Measurements from ENCODE around the gene MAPK8IP3.
A peak's percentile ranks its signal among the peaks of the same experiment; 100 is the strongest.

Gene MAPK8IP3

DNA sequence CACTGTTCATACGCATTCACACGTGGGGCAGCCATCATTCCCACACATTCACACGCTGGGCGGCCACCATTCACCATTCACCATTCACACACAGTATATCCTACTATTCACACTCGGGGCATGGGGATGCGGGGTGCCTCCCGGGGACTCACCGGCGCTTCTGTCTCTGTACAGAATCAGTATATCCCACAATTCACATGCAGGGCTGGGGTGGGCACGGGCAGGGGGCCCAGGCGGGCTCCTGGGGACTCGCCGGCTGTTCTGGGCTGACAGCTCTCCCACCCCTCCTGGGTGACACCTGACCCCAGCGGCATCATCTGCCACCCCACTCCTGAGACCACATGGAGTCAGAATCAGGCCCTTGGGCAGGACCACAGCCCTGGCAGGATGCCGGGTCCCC, 55.8 kb downstream of the MAPK8IP3 start:
- TF ChIP-seq FOXM1 (IDR thresholded peaks at IDR 0.05; ENCODE audit: borderline replicate concordance, low read depth) (no peak), YY1 (IDR thresholded peaks at IDR 0.05; ENCODE audit: low read depth) (no peak), CEBPB (IDR thresholded peaks at IDR 0.05) (no peak), RAD21 (IDR thresholded peaks at IDR 0.05; ENCODE audit: low read depth) (no peak), EP300 (IDR thresholded peaks at IDR 0.05; ENCODE audit: borderline replicate concordance) (no peak), CREB1 (IDR thresholded peaks at IDR 0.05; ENCODE audit: low read depth) (no peak), TAF1 (IDR thresholded peaks at IDR 0.05; ENCODE audit: low read depth) (no peak), TCF12 (IDR thresholded peaks at IDR 0.05; ENCODE audit: low read depth) (no peak), EGR1 (IDR thresholded peaks at IDR 0.05) (no peak), ZBTB7A (IDR thresholded peaks at IDR 0.05; ENCODE audit: low read depth) (no peak), TEAD4 (IDR thresholded peaks at IDR 0.05) (no peak)
- TF ChIP-seq, protein P1, sequence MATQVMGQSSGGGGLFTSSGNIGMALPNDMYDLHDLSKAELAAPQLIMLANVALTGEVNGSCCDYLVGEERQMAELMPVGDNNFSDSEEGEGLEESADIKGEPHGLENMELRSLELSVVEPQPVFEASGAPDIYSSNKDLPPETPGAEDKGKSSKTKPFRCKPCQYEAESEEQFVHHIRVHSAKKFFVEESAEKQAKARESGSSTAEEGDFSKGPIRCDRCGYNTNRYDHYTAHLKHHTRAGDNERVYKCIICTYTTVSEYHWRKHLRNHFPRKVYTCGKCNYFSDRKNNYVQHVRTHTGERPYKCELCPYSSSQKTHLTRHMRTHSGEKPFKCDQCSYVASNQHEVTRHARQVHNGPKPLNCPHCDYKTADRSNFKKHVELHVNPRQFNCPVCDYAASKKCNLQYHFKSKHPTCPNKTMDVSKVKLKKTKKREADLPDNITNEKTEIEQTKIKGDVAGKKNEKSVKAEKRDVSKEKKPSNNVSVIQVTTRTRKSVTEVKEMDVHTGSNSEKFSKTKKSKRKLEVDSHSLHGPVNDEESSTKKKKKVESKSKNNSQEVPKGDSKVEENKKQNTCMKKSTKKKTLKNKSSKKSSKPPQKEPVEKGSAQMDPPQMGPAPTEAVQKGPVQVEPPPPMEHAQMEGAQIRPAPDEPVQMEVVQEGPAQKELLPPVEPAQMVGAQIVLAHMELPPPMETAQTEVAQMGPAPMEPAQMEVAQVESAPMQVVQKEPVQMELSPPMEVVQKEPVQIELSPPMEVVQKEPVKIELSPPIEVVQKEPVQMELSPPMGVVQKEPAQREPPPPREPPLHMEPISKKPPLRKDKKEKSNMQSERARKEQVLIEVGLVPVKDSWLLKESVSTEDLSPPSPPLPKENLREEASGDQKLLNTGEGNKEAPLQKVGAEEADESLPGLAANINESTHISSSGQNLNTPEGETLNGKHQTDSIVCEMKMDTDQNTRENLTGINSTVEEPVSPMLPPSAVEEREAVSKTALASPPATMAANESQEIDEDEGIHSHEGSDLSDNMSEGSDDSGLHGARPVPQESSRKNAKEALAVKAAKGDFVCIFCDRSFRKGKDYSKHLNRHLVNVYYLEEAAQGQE (IDR thresholded peaks at IDR 0.05; ENCODE audit: low read depth) = no peak
- TF ChIP-seq, protein P2, sequence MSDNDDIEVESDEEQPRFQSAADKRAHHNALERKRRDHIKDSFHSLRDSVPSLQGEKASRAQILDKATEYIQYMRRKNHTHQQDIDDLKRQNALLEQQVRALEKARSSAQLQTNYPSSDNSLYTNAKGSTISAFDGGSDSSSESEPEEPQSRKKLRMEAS (IDR thresholded peaks at IDR 0.05) = no peak
- TF ChIP-seq, protein P3, sequence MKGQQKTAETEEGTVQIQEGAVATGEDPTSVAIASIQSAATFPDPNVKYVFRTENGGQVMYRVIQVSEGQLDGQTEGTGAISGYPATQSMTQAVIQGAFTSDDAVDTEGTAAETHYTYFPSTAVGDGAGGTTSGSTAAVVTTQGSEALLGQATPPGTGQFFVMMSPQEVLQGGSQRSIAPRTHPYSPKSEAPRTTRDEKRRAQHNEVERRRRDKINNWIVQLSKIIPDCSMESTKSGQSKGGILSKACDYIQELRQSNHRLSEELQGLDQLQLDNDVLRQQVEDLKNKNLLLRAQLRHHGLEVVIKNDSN (IDR thresholded peaks at IDR 0.05) = no peak

DNA sequence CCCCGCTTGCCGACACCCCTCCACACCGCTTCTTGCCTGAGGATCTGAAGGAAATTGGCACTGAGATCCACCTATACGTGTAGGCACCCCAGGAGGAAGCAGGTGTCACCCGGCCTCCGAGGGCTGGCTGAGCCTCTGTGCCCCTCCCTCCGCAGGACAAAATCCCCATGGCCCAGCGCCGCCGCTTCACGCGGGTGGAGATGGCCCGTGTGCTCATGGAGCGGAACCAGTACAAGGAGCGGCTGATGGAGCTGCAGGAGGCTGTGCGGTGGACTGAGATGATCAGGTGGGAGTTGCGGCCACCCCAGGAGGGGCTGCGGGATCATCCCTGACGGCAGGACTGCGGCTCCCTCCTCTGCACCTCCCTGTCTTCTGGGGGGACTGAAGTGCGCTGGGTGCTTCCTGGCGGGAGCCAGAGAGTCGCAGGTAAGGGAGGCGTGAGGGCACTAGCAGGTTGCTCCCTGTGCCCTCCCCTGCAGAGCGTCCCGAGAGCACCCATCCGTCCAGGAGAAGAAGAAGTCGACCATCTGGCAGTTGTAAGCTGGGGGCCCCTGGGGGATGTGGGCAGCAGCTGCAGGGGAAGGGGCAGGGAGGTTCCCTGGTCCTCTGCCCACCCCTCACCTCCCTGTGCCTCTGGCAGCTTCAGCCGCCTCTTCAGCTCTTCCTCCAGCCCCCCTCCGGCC, 56.3 kb downstream of the MAPK8IP3 start:
- no peak for TF ChIP-seq RAD21 (IDR thresholded peaks at IDR 0.05; ENCODE audit: low read depth)
- TF ChIP-seq, protein P2 (IDR thresholded peaks at IDR 0.05) = no peak

DNA sequence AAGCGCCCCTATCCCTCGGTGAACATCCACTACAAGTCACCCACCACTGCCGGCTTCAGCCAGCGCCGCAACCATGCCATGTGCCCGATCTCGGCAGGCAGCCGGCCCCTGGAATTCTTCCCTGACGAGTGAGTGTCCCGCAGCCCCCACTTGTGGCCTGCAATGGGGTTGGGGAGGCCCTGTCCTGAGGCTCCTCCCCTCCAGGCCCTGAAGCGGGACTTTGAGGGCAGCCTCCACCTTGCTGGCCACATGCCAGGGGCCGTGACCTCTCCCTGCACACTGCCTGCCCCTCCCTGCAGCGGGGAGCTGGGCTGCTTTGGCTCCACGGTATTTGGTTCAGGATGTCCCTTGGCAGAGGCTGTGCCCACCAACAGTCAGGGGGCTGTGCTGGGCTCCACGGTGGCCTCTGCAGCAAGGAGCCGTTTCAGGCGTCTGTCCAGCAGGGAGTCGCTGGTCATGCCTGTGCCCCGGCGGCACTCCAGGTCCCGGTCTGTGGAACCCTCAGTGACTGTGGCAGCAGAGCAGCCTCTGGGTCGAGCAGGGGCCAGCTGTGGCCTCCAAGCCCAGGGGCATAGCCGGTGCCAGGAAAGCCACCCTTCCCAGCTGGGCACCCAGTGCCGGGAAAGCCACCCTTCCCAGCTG, 57.0 kb downstream of the MAPK8IP3 start:
- TF ChIP-seq, protein P3 (IDR thresholded peaks at IDR 0.05) = no peak
- TF ChIP-seq NFIC (IDR thresholded peaks at IDR 0.05) (peak; percentile 69), RAD21 (IDR thresholded peaks at IDR 0.05; ENCODE audit: low read depth) (no peak), FOXM1 (IDR thresholded peaks at IDR 0.05; ENCODE audit: borderline replicate concordance, low read depth) (no peak), TCF12 (IDR thresholded peaks at IDR 0.05; ENCODE audit: low read depth) (0 out of 2 replicates have a peak, but pooled peaks have one; percentile 16)

DNA sequence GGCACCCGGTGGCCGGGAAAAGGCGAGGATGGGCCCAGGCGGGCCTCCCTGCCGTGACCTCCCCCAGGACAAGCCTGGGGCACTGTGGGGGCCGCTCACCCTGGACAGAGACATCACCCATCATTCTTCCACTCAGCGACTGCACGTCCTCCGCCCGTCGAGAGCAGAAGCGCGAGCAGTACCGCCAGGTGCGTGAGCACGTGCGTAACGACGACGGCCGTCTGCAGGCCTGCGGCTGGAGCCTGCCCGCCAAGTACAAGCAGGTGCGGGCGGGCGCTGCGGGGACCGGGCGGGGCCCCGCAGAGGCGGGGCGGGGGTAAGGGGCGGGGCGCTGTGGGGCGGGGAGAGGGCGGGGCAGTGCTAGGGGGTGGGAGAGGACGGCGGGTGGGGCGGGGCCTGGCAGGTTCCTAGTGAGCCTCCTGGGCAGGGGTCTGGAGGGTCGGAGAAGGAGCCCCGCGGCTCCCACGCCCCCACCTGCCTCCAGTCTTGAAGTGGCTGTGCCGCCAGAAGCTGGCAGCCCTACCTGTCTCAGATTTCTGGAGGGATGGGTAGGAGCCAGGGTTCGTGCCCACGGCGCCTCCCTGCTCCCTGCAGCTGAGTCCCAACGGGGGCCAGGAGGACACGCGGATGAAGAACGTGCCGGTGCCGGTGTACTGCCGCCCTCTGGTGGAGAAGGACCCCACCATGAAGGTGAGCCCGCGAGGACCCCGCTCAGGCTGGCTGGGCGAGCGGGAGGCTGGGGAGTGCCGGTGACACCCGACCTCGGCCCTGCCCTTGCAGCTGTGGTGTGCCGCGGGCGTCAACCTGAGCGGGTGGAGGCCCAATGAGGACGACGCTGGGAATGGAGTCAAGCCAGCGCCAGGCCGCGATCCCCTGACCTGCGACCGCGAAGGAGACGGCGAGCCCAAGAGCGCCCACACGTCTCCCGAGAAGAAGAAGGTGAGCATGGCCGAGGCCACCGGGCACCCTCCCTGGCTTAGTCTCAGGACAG, 57.8 kb downstream of the MAPK8IP3 start:
- TF ChIP-seq, protein P1 (IDR thresholded peaks at IDR 0.05; ENCODE audit: low read depth) = no peak
- TF ChIP-seq, protein P2 (IDR thresholded peaks at IDR 0.05) = no peak
- peak; percentile 17; the same call in 1 of the 2 replicates for TF ChIP-seq RAD21 (IDR thresholded peaks at IDR 0.05; ENCODE audit: low read depth)

DNA sequence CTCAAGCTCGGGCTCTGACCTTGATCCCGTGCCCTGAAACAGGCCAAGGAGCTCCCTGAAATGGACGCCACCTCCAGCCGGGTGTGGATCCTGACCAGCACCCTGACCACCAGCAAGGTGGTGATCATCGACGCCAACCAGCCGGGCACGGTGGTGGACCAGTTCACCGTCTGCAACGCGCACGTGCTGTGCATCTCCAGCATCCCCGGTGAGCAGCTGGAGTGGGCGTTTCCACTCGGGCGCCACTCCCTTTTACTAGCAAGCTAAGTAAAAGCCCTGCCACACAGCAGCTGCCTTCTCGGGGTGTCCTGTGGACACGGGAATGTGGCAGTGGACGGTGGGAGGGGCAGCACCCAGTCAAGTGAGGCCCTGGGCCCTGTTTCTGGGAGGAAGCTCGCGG, 59.0 kb downstream of the MAPK8IP3 start:
- no peak for TF ChIP-seq CREB1 (IDR thresholded peaks at IDR 0.05; ENCODE audit: low read depth)
- no peak for TF ChIP-seq TAF1 (IDR thresholded peaks at IDR 0.05; ENCODE audit: low read depth)
- TF ChIP-seq CEBPB (IDR thresholded peaks at IDR 0.05) = no peak
- no peak for TF ChIP-seq NFIC (IDR thresholded peaks at IDR 0.05)
- TF ChIP-seq EP300 (IDR thresholded peaks at IDR 0.05; ENCODE audit: borderline replicate concordance) = no peak
- TF ChIP-seq YY1 (IDR thresholded peaks at IDR 0.05; ENCODE audit: low read depth) = no peak
- TF ChIP-seq TEAD4 (IDR thresholded peaks at IDR 0.05) = no peak
- TF ChIP-seq RAD21 (IDR thresholded peaks at IDR 0.05; ENCODE audit: low read depth) = no peak
